Retinal pigment epithelial cell (primary cell): ENCODE results near the gene RETSAT.
A peak's percentile ranks its signal among the peaks of the same experiment; 100 is the strongest.

ENCODE experiments used
- DNase-seq: peaks from one replicate; pipeline ENCODE4 v3.0.0-alpha.2; 2010; ENCODE audit warnings: low read depth
- H3K4me3 ChIP-seq: 2 replicates; pipeline ENCODE4 v1.5.1; 2011; ENCODE audit warnings: mild to moderate bottlenecking, low read length, control low read depth, moderate library complexity
- CTCF ChIP-seq: conservative IDR thresholded peaks from 2 replicates; pipeline ENCODE4 v1.5.1; 2011; ENCODE audit warnings: low read depth, low read length, control low read depth, inconsistent platforms

Gene RETSAT

GRCh38 chr2:85354286-85355072 is at the start of gene RETSAT, which contains the start of gene ELMOD3:
TSS of gene RETSAT (minus strand) at chr2:85354528. CDS start at chr2:85354507, 21 bp downstream.
TSS of gene ELMOD3 (plus strand) at chr2:85354769. CDS start at chr2:85357199, 2,430 bp downstream.
- no peak for TF ChIP-seq CTCF
- H3K4me3 ChIP-seq = peak within 1 kb of the TSS; percentile 98
- DNase-seq = peak; percentile 98

- DNase-seq = no peak
- no peak for TF ChIP-seq CTCF
- H3K4me3 ChIP-seq = no peak overlapping the region
Measured at GRCh38 chr2:85401844-85402243, 47.5 kb upstream of the RETSAT start.

- H3K4me3 ChIP-seq = no peak overlapping the region
- TF ChIP-seq CTCF = no peak
- no peak for DNase-seq
Measured at GRCh38 chr2:85401464-85401805, 47.1 kb upstream of the RETSAT start.

GRCh38 chr2:85400541-85401463 is 46.5 kb upstream of the RETSAT start:
- DNase-seq = no peak
- no peak for TF ChIP-seq CTCF
- H3K4me3 ChIP-seq = no peak overlapping the region

- TF ChIP-seq CTCF = no peak
- no peak for DNase-seq
- H3K4me3 ChIP-seq = no peak overlapping the region
Measured at GRCh38 chr2:85400023-85400422, 45.7 kb upstream of the RETSAT start.

- no peak for TF ChIP-seq CTCF
- H3K4me3 ChIP-seq = no peak overlapping the region
- DNase-seq = no peak
Measured at GRCh38 chr2:85399183-85399455, 44.8 kb upstream of the RETSAT start.
